ENCODE data around the gene POMGNT2. TPM values are rescaled to one million over a fixed set of nuclear protein-coding genes. Genes with fewer than 3 reads are reported as not detected.

The POMGNT2 gene
- total and polyA plus RNA-seq, 2 of the 8 experiments (the other 6 are each of a cell fraction or from before 2014, with no cell fraction given), result 13.6 to 35.7 TPM

- TF ChIP-seq, protein P1, sequence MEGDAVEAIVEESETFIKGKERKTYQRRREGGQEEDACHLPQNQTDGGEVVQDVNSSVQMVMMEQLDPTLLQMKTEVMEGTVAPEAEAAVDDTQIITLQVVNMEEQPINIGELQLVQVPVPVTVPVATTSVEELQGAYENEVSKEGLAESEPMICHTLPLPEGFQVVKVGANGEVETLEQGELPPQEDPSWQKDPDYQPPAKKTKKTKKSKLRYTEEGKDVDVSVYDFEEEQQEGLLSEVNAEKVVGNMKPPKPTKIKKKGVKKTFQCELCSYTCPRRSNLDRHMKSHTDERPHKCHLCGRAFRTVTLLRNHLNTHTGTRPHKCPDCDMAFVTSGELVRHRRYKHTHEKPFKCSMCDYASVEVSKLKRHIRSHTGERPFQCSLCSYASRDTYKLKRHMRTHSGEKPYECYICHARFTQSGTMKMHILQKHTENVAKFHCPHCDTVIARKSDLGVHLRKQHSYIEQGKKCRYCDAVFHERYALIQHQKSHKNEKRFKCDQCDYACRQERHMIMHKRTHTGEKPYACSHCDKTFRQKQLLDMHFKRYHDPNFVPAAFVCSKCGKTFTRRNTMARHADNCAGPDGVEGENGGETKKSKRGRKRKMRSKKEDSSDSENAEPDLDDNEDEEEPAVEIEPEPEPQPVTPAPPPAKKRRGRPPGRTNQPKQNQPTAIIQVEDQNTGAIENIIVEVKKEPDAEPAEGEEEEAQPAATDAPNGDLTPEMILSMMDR (IDR thresholded peaks at IDR 0.05; ENCODE audit: control extremely low read depth in 1 of 3, insufficient read depth in 1 of 3, low read depth in 1 of 3, low read length in 3 of 3), result no peak
- TF ChIP-seq POLR2AphosphoS5 (IDR thresholded peaks at IDR 0.05; ENCODE audit: low read depth, low read length) (no peak), SIRT6 (IDR thresholded peaks at IDR 0.05; ENCODE audit: low read length) (no peak), CREB1 (IDR thresholded peaks at IDR 0.05) (no peak)
Observed at GRCh38 chr3:43032646-43033628, 72.9 kb downstream of the POMGNT2 start (continued).
